Liver (tissue), 3 donors: ENCODE measurements around the gene PRKCH.

Experiments used
- CTCF ChIP-seq: fragments of 150-350 bp; IDR thresholded peaks from 2 replicates; pipeline ENCODE4 v1.5.1; 2017; ENCODE audit warnings: improper control_type of control experiment, low read depth, low read length; ENCODE audit not compliant: missing input control
- EGR1 ChIP-seq, 2 donors: IDR thresholded peaks; 2 replicates each; pipeline ENCODE4 v1.6.1; 2016 to 2018; ENCODE audit warnings: antibody characterized with exemption in 2 of 2, low read depth in 2 of 2
- FOXA2 ChIP-seq: IDR thresholded peaks from 2 replicates; pipeline ENCODE4 v1.6.1; 2016; ENCODE audit warnings: antibody characterized with exemption
- HNF4A ChIP-seq, 2 donors: conservative IDR thresholded peaks; 2 replicates each; pipeline ENCODE4 v1.6.1; 2016; ENCODE audit warnings: antibody characterized with exemption in 2 of 2, mild to moderate bottlenecking in 2 of 2
- JUND ChIP-seq, 2 donors: IDR thresholded peaks; 2 replicates each; pipeline ENCODE4 v1.6.1; 2016; ENCODE audit warnings: antibody characterized with exemption in 2 of 2
- MAX ChIP-seq: IDR thresholded peaks from 2 replicates; pipeline ENCODE4 v1.6.1; 2016; ENCODE audit warnings: antibody characterized with exemption
- NR2F2 ChIP-seq: IDR thresholded peaks from 2 replicates; pipeline ENCODE4 v1.6.1; 2016; ENCODE audit warnings: antibody characterized with exemption
- REST ChIP-seq: IDR thresholded peaks from 2 replicates; pipeline ENCODE4 v1.6.1; 2016; ENCODE audit warnings: antibody characterized with exemption, mild to moderate bottlenecking
- TAF1 ChIP-seq: conservative IDR thresholded peaks from 2 replicates; pipeline ENCODE4 v1.6.1; 2016; ENCODE audit warnings: antibody characterized with exemption, mild to moderate bottlenecking
- TF ChIP-seq, protein P1 (sequence below): IDR thresholded peaks from 2 replicates; pipeline ENCODE4 v1.6.1; 2016; ENCODE audit warnings: antibody characterized with exemption
- donor health status: healthy.
- donor health status: healthy.

GRCh38 chr14:61538464-61539022 lies 217.2 kb downstream of the PRKCH start:
- TF ChIP-seq JUND (IDR thresholded peaks at IDR 0.05): peak in 1 of 2 donors; percentile 36
- TF ChIP-seq CTCF: no peak
- TF ChIP-seq REST: no peak
- TF ChIP-seq TAF1: no peak
- peak; percentile 15 for TF ChIP-seq FOXA2
- TF ChIP-seq EGR1 (IDR thresholded peaks at IDR 0.05; ENCODE audit: low read depth in 2 of 2): peak in 1 of 2 donors; percentile 38
- peak; percentile 65 to 70 for TF ChIP-seq HNF4A (conservative IDR thresholded peaks at IDR 0.05)
- TF ChIP-seq, protein P1, sequence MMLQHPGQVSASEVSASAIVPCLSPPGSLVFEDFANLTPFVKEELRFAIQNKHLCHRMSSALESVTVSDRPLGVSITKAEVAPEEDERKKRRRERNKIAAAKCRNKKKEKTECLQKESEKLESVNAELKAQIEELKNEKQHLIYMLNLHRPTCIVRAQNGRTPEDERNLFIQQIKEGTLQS: no peak
- no peak for TF ChIP-seq NR2F2
- peak; percentile 44 for TF ChIP-seq MAX
